Endothelial cell of umbilical vein (primary cell): ENCODE results near the gene GDF11. TPM values are rescaled to one million over a fixed set of nuclear protein-coding genes. Genes with fewer than 3 reads are reported as not detected.

Experiments
- BruUV-seq: library from RNA; stranded (reverse); fragments of 400-500 nt; replicated peaks from 2 replicates; lab custom pipeline; 2021; lab: Mats Ljungman, UMichigan
- CTCF ChIA-PET: fragments of 300-600, 350-600 bp; sonication (Branson Sonifier 250); formaldehyde crosslinking; loops from one replicate; lab custom pipeline; 2021; ENCODE audit warnings: antibody characterized with exemption, inconsistent platforms; lab: Charles Lee
- POLR2A ChIA-PET: fragments of 300-600, 350-600 bp; sonication (Branson Sonifier 250); formaldehyde crosslinking; loops from one replicate; lab custom pipeline; 2021; ENCODE audit warnings: antibody characterized with exemption, inconsistent platforms; lab: Charles Lee
- DNase-seq: peaks from one replicate; pipeline ENCODE4 v3.0.0-alpha.2; 2011; ENCODE audit warnings: low read depth, low spot score
- FAIRE-seq: peaks from 2 replicates; lab custom pipeline; 2011; peaks lifted over from hg19 to GRCh38; lab: Jason Lieb, UNC
- H2AFZ ChIP-seq: 2 replicates; pipeline ENCODE4 v1.6.0; 2012; ENCODE audit warnings: low read depth, low read length, control low read depth, inconsistent platforms
- H3K27ac ChIP-seq: 2 replicates; pipeline ENCODE4 v1.5.1; 2011; ENCODE audit warnings: low read depth, mild to moderate bottlenecking, control low read depth, low read length, moderate library complexity; ENCODE audit not compliant: insufficient read depth
- H3K27me3 ChIP-seq, 2 experiments: 2 replicates each; pipeline versions ENCODE4 v1.6.0 to v1.6.1; 2011; ENCODE audit warnings: low read length in 2 of 2, mixed read lengths in 1 of 2; ENCODE audit not compliant: control insufficient read depth in 2 of 2, insufficient read depth in 2 of 2
- H3K36me3 ChIP-seq, 2 experiments: 2 replicates in 1 of 2; 3 replicates in 1 of 2; pipeline ENCODE4 v1.5.1; 2011; ENCODE audit warnings: low read length in 2 of 2, mild to moderate bottlenecking in 1 of 2, moderate library complexity in 1 of 2; ENCODE audit not compliant: control insufficient read depth in 2 of 2, insufficient read depth in 2 of 2; ENCODE audit errors: extremely low read depth in 1 of 2
- H3K4me1 ChIP-seq: 3 replicates; pipeline ENCODE4 v1.5.1; 2011; ENCODE audit warnings: mild to moderate bottlenecking, low read length; ENCODE audit not compliant: control insufficient read depth, insufficient read depth; ENCODE audit errors: extremely low read depth
- H3K4me2 ChIP-seq: 2 replicates; pipeline ENCODE4 v1.6.1; 2011; ENCODE audit warnings: low read length, control low read depth, mixed read lengths; ENCODE audit not compliant: insufficient read depth
- H3K4me3 ChIP-seq, 3 experiments: fragments of 200-600 bp in 1 of 3; sonication (generic), shearing (Covaris generic) in 1 of 3; replicated peaks in 1 of 3; 2 replicates each; pipeline ENCODE4 v1.5.1; 2011 to 2016; ENCODE audit warnings: control low read depth in 3 of 3, low read length in 3 of 3, mild to moderate bottlenecking in 2 of 3, inconsistent platforms in 1 of 3, low read depth in 1 of 3, moderate library complexity in 1 of 3; ENCODE audit not compliant: insufficient read depth in 1 of 3
- H3K79me2 ChIP-seq: 2 replicates; pipeline ENCODE4 v1.6.0; 2012; ENCODE audit warnings: low read length, inconsistent platforms; ENCODE audit not compliant: control insufficient read depth, insufficient read depth
- H3K9ac ChIP-seq: replicated peaks from 2 replicates; pipeline ENCODE3; 2011; ENCODE audit warnings: low read length, control low read depth; ENCODE audit not compliant: insufficient read depth; ENCODE audit errors: extremely low read depth
- H3K9me1 ChIP-seq: replicated peaks from 3 replicates; pipeline ENCODE4 v1.6.0; 2011; ENCODE audit warnings: mild to moderate bottlenecking, low read length; ENCODE audit not compliant: control insufficient read depth, insufficient read depth; ENCODE audit errors: extremely low read depth
- H3K9me3 ChIP-seq: replicated peaks from 2 replicates; pipeline ENCODE4 v1.5.1; 2012; ENCODE audit warnings: low read length, inconsistent platforms; ENCODE audit not compliant: control insufficient read depth, insufficient read depth
- H4K20me1 ChIP-seq: replicated peaks from 2 replicates; pipeline ENCODE3; 2011; ENCODE audit warnings: mild to moderate bottlenecking, low read length; ENCODE audit not compliant: control insufficient read depth, insufficient read depth; ENCODE audit errors: extremely low read depth
- EZH2 ChIP-seq: IDR thresholded peaks from 2 replicates; pipeline ENCODE4 v1.6.1; 2012; ENCODE audit warnings: borderline replicate concordance, low read depth, mild to moderate bottlenecking, moderate library complexity, low read length, inconsistent platforms; ENCODE audit not compliant: severe bottlenecking
- FOS ChIP-seq: IDR thresholded peaks from 2 replicates; pipeline ENCODE4 v1.6.1; 2011; ENCODE audit warnings: mild to moderate bottlenecking, low read length, moderate library complexity, borderline replicate concordance; ENCODE audit not compliant: insufficient read depth
- GATA2 ChIP-seq: IDR thresholded peaks from 2 replicates; pipeline ENCODE4 v1.7.0; 2011; ENCODE audit warnings: low read depth, mild to moderate bottlenecking, moderate library complexity, mixed read lengths, low read length; ENCODE audit not compliant: insufficient read length, insufficient read depth
- JUN ChIP-seq: IDR thresholded peaks from 2 replicates; pipeline ENCODE4 v1.6.1; 2011; ENCODE audit warnings: borderline replicate concordance, low read depth; ENCODE audit not compliant: insufficient read length, insufficient read depth
- MYC ChIP-seq: IDR thresholded peaks from one replicate; pipeline ENCODE4 v1.6.1; 2011; ENCODE audit warnings: mild to moderate bottlenecking, low read depth, low read length
- POLR2A ChIP-seq: IDR thresholded peaks from 2 replicates; pipeline ENCODE4 v1.6.1; 2012; ENCODE audit warnings: low read depth, mild to moderate bottlenecking, control low read depth, low read length
- POLR2AphosphoS5 ChIP-seq: IDR thresholded peaks from 2 replicates; pipeline ENCODE4 v1.6.1; 2012; ENCODE audit warnings: low read depth, mild to moderate bottlenecking, control low read depth, low read length, moderate library complexity; ENCODE audit not compliant: insufficient read depth
- dilution Hi-C: fragments of 300-500 bp; cut with MboI; formaldehyde crosslinking; loops from one replicate; pipeline ENCODE4 v1.15.0; 2019; ENCODE audit warnings: low sequenced_read_pairs; ENCODE audit not compliant: extremely low pct_ligation_motif_present
- intact Hi-C: fragments of 100-400 bp; cut with micrococcal nuclease; formaldehyde crosslinking; loops from one replicate; pipeline ENCODE4 v1.10.0; 2022
- polyA plus RNA-seq, 4 experiments: library from polyadenylated mRNA; depleted of rRNA in 3 of 4; stranded (reverse) in 3 of 4; unstranded in 1 of 4; fragments of >200 nt; gene quantifications; 2 replicates each; pipeline versions ENCODE4 v1.2.1 to v1.2.3, GENCODE V29; 2011 to 2012; ENCODE audit warnings: missing spikeins in 1 of 4
- total RNA-seq: library from RNA; stranded (reverse); gene quantifications from 2 replicates; pipeline ENCODE4 v1.2.3, GENCODE V29; 2021
- TF ChIP-seq, protein P1 (sequence below): IDR thresholded peaks from 2 replicates; pipeline ENCODE4 v1.6.1; 2011; ENCODE audit not compliant: insufficient read depth, insufficient read length
- TF ChIP-seq, protein P2 (sequence below), 2 donors: IDR thresholded peaks; 1 replicate in 1 of 2; 2 replicates in 1 of 2; pipeline ENCODE4 v1.5.1; 2011; ENCODE audit warnings: low read length in 2 of 2, mild to moderate bottlenecking in 2 of 2, moderate library complexity in 2 of 2, control low read depth in 1 of 2, inconsistent platforms in 1 of 2, low read depth in 1 of 2; ENCODE audit not compliant: insufficient read depth in 1 of 2; ENCODE audit errors: extremely low read depth in 1 of 2

Gene GDF11
- total and polyA plus RNA-seq, 2 donors (not counting 3 experiments of a cell fraction or from before 2014, with no cell fraction given) = 10.0 to 18.7 TPM

DNA sequence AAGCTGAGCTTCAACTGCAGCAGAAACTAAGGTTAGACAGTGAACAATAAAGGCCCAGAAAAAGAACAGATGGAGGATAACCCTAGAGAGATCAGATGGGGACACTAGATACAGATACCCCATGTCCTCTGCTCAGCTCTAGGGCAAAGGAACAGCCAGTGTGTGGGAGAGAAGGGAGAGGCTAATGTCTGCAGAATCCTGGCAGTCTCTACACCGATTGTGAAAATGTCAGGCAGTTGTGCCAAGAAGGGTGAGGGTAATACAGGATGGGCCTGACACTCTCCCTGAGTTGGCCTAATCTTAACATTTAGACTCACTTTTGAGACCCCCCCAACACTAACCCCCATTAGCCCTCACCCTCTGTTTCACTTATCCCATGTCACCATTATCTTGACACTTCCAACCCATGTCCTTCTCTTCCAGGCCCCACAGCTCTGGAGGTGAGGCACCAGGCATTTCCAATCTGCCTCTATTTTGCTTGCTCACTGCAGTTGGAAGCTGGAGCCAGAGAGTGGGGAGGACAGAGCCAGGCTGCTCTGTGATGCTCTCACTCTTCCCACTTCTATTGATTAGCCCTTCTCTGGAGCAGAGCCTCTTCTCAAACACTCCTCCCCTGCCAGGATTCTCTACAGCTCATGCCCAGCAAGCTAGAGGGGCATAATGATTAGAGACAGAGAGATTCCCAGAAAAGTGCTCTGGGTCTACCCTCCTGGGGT is 30.1 kb upstream of the GDF11 start:
- intact Hi-C loops = no loop called here
- dilution Hi-C loops = no loop called here
- Histone ChIP-seq H3K27ac (no peak overlapping the region), H2AFZ (no peak overlapping the region), H3K4me2 (no peak overlapping the region), H4K20me1 (no peaks in the 10 kb centered on the region), H3K4me3 (no peak overlapping the region), H3K36me3 (no peaks in the 10 kb centered on the region), H3K9ac (no peak overlapping the region), H3K79me2 (no peaks in the 10 kb centered on the region), H3K9me3 (no peaks in the 10 kb centered on the region), H3K9me1 (no peaks in the 10 kb centered on the region), H3K27me3 (peaks cover 32 to 34% of the 10 kb centered on the region in 2 experiments), H3K4me1 (peaks cover 19% of the 10 kb centered on the region)
- FAIRE-seq (no peak), DNase-seq (no peak)
- CTCF ChIA-PET = interaction anchor here (1.5 to 2.3 kb wide), 2 partner anchors 25 to 57 kb away, joined by 6 to 7 read pairs; no protein-coding TSS in a partner anchor
- POLR2A ChIA-PET = no interaction called here
- no peak for TF ChIP-seq EZH2
- no peak for TF ChIP-seq JUN
- no peak for TF ChIP-seq POLR2A
- TF ChIP-seq, protein P1, sequence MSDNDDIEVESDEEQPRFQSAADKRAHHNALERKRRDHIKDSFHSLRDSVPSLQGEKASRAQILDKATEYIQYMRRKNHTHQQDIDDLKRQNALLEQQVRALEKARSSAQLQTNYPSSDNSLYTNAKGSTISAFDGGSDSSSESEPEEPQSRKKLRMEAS = no peak
- no peak for TF ChIP-seq MYC
- TF ChIP-seq, protein P2, sequence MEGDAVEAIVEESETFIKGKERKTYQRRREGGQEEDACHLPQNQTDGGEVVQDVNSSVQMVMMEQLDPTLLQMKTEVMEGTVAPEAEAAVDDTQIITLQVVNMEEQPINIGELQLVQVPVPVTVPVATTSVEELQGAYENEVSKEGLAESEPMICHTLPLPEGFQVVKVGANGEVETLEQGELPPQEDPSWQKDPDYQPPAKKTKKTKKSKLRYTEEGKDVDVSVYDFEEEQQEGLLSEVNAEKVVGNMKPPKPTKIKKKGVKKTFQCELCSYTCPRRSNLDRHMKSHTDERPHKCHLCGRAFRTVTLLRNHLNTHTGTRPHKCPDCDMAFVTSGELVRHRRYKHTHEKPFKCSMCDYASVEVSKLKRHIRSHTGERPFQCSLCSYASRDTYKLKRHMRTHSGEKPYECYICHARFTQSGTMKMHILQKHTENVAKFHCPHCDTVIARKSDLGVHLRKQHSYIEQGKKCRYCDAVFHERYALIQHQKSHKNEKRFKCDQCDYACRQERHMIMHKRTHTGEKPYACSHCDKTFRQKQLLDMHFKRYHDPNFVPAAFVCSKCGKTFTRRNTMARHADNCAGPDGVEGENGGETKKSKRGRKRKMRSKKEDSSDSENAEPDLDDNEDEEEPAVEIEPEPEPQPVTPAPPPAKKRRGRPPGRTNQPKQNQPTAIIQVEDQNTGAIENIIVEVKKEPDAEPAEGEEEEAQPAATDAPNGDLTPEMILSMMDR (IDR thresholded peaks at IDR 0.05; ENCODE audit: extremely low read depth in 1 of 2, insufficient read depth in 1 of 2, low read depth in 1 of 2, low read length in 2 of 2) = no peak
- no peak for TF ChIP-seq FOS
- no peak for TF ChIP-seq POLR2AphosphoS5
- no peak for TF ChIP-seq GATA2
- no TSS peak for BruUV-seq
